Thyroid gland (tissue), 4 donors: ENCODE results near the gene ZNF462.

Experiments used
- POLR2A ChIP-seq, 2 donors: fragments of 450-650 bp; IDR thresholded peaks; one replicate each; pipeline ENCODE4 v1.6.1; 2017; ENCODE audit warnings: antibody characterized with exemption in 2 of 2, mild to moderate bottlenecking in 2 of 2, moderate library complexity in 1 of 2
- TF ChIP-seq, protein P1 (sequence below), 6 experiments: fragments of 200-600 bp in 3 of 6; fragments of 450-650 bp in 3 of 6; sonication (generic) in 3 of 6; IDR thresholded peaks; one replicate each; pipeline ENCODE4 v1.5.1; 2016 to 2019; ENCODE audit warnings: antibody characterized with exemption in 6 of 6, mild to moderate bottlenecking in 2 of 6, inconsistent platforms in 1 of 6, moderate library complexity in 1 of 6

DNA sequence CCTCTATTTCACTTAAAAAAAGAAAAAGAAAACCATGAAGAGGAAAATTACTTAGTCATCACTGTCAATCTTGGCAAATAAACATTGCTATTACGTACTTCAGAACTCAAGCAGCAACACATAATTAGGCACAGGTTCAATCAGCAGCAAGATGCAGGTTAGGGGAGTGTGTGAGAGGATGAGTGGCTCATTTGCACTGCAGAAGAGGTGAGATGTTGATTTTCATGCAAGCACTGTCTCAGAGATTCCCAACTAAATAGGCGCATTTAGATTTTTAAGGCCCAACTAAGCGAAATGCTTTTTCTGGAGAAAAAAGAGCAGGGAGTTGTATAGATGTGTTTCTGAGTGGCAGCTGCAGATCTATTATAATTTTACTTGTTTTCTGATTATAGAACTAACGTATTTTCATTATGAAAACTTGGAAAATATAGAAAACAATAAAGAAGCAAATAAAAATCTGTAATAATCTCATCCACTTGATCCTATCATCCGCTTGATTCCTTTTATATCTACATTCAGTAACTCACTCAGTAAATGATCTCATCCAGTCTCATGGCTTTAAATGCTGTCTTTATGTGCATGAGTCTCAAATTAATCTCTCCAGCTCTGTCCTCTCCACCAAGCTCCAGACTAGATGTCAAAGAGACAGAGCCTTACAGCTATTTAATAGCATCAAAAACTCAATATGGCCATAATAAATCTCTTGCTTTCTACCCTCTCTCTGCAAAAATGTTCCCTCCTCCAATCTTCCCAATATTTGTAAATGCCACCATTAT is 162.5 kb downstream of the ZNF462 start:
- TF ChIP-seq, protein P1, sequence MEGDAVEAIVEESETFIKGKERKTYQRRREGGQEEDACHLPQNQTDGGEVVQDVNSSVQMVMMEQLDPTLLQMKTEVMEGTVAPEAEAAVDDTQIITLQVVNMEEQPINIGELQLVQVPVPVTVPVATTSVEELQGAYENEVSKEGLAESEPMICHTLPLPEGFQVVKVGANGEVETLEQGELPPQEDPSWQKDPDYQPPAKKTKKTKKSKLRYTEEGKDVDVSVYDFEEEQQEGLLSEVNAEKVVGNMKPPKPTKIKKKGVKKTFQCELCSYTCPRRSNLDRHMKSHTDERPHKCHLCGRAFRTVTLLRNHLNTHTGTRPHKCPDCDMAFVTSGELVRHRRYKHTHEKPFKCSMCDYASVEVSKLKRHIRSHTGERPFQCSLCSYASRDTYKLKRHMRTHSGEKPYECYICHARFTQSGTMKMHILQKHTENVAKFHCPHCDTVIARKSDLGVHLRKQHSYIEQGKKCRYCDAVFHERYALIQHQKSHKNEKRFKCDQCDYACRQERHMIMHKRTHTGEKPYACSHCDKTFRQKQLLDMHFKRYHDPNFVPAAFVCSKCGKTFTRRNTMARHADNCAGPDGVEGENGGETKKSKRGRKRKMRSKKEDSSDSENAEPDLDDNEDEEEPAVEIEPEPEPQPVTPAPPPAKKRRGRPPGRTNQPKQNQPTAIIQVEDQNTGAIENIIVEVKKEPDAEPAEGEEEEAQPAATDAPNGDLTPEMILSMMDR (IDR thresholded peaks at IDR 0.05), result no peak
- TF ChIP-seq POLR2A (IDR thresholded peaks at IDR 0.05), result no peak
